ENCODE measurements around the gene VAMP2.

The VAMP2 gene

GRCh38 chr17:8153957-8154607, 8.7 kb downstream of the VAMP2 start:
- peak; percentile 91 for DNase-seq

- peak; percentile 51 for DNase-seq
Measured at GRCh38 chr17:8153525-8153956, 9.2 kb downstream of the VAMP2 start.

DNA sequence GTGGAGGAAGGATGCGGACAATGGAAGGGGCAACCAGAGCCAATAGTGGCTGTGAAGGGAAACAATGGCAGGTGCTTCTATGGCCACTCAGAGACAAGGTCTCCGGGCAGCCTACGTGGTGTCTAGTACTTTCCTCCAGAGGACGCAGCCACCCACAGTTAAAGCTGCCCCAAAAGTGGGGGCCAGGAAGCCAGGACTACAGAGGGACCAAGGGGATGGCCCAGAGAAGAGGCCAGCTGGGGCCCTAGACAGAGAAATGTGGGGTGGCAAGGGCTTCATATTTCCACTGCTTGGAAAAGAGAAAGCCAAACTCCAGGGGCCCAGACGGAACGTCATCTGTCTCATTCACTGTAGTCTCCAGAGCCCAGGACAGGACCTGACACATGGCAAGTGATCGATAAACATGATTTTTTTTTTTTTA, 9.7 kb downstream of the VAMP2 start:
- DNase-seq = no peak

DNA sequence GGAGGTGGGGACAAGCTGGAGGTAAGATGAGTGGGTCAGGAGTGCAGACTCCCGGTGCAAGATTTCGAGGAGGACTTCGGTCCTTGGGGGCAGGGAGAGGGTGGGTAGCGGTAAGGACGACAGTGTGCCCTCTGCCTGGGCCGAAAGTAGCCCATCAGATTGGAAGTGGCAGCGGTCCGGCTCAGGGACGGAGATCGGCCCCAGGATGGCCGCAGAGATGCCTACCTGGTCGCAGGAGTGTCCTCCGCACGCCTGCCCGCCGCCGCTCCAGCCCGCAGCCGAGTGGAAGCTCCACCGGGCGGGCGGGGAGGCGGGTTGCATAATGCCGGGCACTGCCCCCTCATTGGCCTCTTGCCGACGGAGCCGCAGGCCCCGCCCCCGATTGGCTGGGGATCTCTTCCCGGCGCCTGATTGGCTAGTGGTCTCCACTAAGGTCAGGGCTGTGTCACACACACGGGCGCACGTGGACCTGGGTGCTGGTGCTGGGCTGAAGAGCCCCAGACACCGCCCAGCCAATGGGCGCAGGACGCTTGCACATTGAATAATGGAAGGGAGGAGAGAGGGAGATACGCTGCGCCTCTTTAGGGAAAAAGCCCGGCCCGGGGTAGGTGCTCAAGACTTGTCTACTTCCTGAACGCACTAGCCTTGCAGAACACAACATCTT, 10.5 kb downstream of the VAMP2 start, which contains the start of gene PER1:
Gene PER1 (minus strand): TSS at position 293 of the 664 bp plus-strand sequence. CDS start 1,698 bp downstream, outside the sequence.
- peak; percentile 97 for DNase-seq

DNA sequence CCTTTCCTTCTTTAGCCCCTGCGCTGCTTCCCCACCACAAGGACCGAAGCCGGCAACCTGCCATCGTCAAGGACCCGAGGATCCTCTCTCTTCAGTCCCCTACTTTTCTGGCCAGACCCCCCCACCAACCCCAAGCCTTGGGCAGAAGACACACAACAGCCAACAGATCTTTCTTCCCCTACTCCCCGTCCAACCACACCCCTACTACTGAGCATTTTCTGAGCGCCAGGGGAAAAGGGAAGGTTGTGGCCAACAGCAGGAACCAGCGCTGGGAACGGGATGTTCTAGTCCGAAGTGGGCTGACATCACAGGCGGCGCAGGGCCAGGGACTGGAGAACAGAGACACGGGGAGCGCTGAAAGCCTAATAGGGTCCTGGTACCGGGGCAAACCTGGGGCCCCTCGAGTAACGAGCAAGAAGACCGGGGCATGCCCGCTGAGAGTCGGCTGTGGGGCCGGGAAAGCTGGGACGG, 11.1 kb downstream of the VAMP2 start:
- no peak for DNase-seq

DNA sequence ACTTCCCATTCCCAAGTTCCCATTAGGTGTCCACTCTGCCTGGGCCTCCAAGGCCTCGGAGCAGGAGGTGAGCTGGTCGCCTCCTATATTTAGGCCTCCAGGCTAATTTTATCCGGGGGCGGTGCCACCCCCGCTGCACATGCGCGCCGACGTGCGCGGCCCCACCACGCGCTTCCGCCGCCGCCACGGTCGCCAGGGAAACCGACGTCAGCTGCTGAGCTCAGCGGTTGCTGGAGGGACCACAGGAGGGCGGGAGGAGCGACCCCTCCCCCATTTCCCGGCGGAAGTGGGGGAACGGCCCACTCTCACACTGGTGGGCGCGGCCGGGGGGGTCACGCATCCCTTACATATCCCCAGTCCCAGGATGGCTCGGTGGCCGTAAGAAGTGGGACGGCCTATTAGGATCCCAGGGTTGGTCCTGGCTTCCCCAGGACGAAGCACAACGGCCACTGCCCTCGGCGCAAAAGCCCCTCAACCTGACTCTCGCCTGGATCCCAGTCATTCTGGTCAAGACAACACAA, 11.6 kb downstream of the VAMP2 start:
- DNase-seq = peak; percentile 92

DNA sequence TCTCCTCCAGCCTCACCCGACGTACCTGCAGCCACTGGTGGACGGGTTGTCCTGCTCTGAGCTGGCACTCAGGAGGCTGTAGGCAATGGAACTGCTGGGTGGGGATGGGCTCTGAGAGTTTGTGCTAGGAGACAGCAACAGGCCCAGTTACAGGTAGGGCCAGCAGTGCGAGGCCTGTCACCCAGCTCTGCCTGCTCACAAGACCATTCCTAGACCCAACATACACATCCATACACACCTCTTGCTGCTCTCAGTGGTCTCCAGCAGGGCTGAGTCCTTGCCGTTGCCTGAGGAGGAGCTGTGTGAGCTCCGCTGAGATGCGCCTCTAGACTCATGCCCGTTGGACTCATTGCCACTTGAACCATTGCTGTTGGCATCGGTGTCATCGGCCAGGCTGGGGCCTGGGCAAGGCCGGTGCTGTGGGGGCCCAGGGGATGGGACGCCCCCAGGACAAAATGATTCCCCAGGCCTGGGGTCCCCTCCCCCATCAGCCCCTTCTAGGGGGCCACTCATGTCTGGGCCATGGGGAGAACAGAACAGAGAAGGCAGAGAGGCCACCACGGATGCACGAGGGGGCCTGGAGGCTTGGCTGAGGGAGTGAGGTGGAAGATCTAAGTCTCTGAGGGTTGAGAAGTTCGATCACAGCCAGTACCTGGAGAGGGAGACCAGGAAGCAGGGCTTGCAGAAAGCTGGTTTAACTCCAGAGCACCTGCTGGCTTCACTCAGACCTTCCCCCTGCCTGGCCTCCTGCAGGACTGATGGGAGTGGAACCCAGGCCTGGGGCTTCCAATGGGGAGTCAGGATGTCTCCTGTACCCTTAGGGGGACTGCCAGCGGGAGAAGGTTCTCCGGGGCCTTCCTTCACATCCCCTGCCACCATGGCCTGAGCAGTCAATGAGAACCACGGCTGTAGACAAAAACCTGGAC, 12.3 kb downstream of the VAMP2 start:
- DNase-seq = no peak

- DNase-seq = no peak
Measured at GRCh38 chr17:8149419-8150193, 13.1 kb downstream of the VAMP2 start.

- no peak for DNase-seq
Measured at GRCh38 chr17:8148560-8148959, 14.2 kb downstream of the VAMP2 start.

GRCh38 chr17:8147805-8148404, 14.8 kb downstream of the VAMP2 start:
- no peak for DNase-seq

- no peak for DNase-seq
Measured at GRCh38 chr17:8147141-8147804, 15.5 kb downstream of the VAMP2 start.

GRCh38 chr17:8146381-8147140, 16.2 kb downstream of the VAMP2 start:
- DNase-seq = no peak

- DNase-seq = no peak
Measured at GRCh38 chr17:8145811-8146210, 16.9 kb downstream of the VAMP2 start.

- no peak for DNase-seq
Measured at GRCh38 chr17:8144401-8145231, 18.1 kb downstream of the VAMP2 start.

DNA sequence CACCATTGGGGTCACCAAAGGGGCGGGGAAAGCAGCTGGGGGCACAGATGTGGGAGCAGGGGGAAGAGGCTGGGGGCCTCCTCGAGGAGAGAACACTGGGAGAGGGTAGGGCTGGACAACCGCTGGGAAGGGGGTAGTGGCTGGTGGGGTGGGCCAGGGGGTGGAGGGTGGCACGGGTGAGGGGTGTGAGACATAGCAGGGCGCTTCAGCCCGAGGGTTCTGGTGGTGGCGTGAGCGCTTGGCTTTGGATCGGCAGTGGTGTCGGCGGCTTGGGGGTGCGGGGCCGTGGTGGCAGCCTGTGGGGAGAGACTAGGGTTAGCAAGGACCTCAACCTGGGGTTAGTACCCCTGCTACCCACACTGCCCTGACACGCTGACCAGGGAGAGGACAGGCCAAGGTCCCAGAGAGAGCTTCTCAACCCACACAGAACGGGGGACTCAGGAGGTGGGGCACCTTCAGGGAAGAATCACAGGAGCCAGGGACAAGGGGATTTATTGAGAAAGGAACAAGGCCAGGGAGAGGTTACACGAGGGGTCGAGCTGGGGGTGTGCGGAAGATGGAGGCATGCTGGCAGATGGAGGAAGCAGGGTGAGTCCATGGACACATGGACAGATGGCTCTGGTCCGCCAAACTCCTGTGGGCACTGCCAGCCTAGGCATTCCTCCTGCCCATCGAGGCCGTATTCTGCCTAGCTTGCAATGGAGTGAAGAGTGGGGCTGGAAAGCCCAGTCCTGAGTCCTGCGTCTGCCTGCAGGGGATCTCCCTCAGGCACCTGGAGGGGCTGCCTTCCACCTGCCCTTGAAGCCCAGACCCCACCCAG, 19.0 kb downstream of the VAMP2 start:
- DNase-seq = no peak

DNA sequence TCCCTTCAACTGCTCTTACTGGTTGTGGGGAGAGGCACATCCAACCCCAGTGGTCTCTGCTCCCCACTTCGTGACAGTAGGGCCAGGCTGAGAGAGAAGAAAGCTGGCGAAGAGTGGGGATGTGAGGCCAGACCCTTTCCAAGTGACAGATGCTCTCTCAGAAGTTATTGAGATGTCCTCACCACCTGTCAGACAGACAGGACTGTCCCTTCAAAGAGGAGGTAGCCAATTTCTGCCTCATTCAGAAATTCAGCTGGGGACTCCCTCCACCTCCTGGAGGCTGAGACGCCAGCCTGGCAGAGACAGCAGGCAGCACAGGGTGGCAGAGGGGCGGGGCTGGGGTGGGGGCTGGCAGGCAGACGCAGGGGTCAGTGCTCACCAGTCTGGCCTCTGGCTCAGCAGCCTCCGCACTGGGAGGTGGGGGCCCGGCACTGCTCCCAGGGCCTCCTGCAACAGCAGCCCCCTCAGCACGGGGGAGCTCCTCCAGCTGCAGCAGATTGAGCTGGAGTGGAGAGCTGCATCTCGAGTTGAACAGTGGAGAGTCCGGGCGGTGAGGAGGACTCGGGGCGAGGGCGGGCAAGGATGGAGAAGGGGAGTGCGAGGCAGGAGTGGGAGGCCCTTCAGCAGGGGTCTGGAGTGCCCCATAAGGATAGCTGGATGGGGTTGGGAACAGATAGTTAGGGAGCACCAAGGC, 19.7 kb downstream of the VAMP2 start:
- DNase-seq = no peak

DNA sequence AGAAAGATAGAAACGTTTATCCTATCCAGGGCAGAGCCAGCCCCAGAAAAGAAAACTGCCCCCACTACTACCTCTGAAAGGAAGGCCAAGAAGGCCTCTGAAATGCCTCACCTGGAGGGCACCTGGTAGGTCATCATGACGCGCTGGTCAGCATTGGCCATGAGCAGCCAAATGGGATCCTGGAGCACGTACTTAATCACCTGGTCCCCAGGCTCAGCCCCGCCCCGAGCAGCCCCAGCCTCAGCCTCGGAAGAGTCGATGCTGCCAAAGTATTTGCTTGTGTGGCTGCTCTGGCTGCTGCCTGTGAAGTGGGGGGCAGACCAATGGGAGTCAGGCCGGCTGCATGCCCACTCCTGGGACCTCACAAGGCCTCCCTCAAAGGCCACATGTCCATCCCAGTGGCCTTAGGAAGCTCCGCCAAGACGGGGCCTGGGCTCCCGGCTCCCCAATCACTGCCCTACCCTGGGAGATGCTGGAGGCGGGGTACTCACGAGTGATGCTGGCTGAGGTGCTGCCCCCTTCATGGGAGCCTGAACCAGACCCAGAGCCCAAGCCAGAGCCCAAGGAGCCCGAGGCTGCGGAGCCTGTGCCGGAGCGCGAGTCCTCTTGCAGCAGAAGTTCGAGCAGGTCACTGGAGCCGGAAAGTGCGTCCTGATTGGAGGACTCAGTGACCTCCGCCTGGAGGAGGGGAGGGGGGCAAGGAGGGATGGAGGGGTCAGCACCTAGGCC, 20.4 kb downstream of the VAMP2 start:
- no peak for DNase-seq
